Vagina (tissue), 2 donors: Measurements from ENCODE around the gene CATSPERD. TPM values are rescaled to one million over a fixed set of nuclear protein-coding genes. Genes with fewer than 3 reads are reported as not detected.
"Not testable (repeated sequence)": the region's sequence is repeated elsewhere in the genome, so short reads cannot be mapped to it uniquely, and the experiment has no call there.

ENCODE experiments used
- DNase-seq, 2 donors: peaks; one replicate each; pipeline ENCODE4 v3.0.0-alpha.2; 2017; ENCODE audit errors: extremely low spot score in 2 of 2
- H3K27ac ChIP-seq: fragments of 200-600 bp; sonication (generic); one replicate; pipeline ENCODE4 v1.5.1; 2019
- H3K27me3 ChIP-seq: fragments of 200-600 bp; sonication (generic); one replicate; pipeline ENCODE4 v1.5.1; 2019
- H3K36me3 ChIP-seq, 2 donors: fragments of 200-600 bp; sonication (generic); one replicate each; pipeline ENCODE4 v1.5.1; 2017 to 2019
- H3K4me1 ChIP-seq: fragments of 200-600 bp; sonication (generic); one replicate; pipeline ENCODE4 v1.5.1; 2019
- H3K4me3 ChIP-seq, 2 donors: fragments of 200-600 bp; sonication (generic); 1 replicate in 1 of 2; 2 replicates in 1 of 2; pipeline ENCODE4 v1.5.1; 2016 to 2019
- H3K9me3 ChIP-seq: fragments of 200-600 bp; sonication (generic); one replicate; pipeline ENCODE4 v1.5.1; 2019
- CTCF ChIP-seq, 3 experiments: fragments of 450-650 bp in 2 of 3; fragments of 200-600 bp in 1 of 3; sonication (generic) in 1 of 3; IDR thresholded peaks; one replicate each; pipeline ENCODE4 v1.5.1; 2017 to 2019; ENCODE audit warnings: antibody characterized with exemption in 3 of 3, mild to moderate bottlenecking in 2 of 3, moderate library complexity in 2 of 3
- POLR2A ChIP-seq, 2 donors: fragments of 450-650 bp; IDR thresholded peaks; one replicate each; pipeline ENCODE4 v1.6.1; 2017; ENCODE audit warnings: antibody characterized with exemption in 2 of 2, mild to moderate bottlenecking in 2 of 2, moderate library complexity in 2 of 2
- POLR2AphosphoS5 ChIP-seq, 2 donors: sonication (generic); formaldehyde crosslinking; IDR thresholded peaks; one replicate each; pipeline ENCODE4 v1.9.0; 2017; ENCODE audit warnings: antibody characterized with exemption in 2 of 2, mild to moderate bottlenecking in 2 of 2, low read depth in 1 of 2; ENCODE audit not compliant: insufficient read depth in 1 of 2
- intact Hi-C: fragments of 100-400 bp; cut with DNase I; formaldehyde crosslinking; loops from one replicate; pipeline ENCODE4 v1.15.1; 2023
- total RNA-seq: library from RNA; depleted of rRNA; stranded (reverse); fragments of >200 nt; gene quantifications from one replicate; pipeline ENCODE4 v1.2.3, GENCODE V29; 2016

Gene CATSPERD
- total RNA-seq, 1 donor from 2014 or later, result not detected

DNA sequence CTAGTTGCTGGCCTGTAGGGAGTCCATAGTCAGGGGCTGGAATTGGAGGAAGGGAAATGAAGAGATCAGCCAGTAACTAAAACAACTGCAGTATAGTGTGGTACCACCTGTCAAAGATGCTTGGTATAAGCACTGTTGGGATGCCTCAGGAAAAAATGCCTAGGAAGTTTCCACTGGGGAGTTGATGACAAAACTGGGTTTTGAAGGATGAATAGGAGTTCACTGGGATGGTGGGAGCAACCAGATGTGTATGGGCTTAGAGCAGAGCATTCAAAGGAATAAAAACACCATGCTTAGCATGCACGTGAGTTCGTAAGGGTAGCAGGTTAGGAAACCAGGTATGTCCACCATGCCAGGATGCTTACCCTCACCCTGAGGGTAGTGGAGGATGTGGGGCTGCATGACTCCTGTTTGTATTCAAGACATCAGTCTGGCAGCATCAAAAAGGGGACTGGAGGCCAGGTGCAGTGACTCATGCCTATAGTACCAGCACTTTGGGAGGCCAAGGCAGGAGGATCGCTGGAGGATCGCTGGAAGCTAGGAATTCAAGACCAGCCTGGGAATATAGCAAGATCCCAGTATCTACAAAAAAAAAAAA, 7.1 kb downstream of the CATSPERD start:
- H3K27me3 ChIP-seq, result no peaks in the 10 kb centered on the region
- H3K36me3 ChIP-seq, result no peaks in the 10 kb centered on the region
- H3K4me3 ChIP-seq, result no peak overlapping the region
- TF ChIP-seq POLR2AphosphoS5 (IDR thresholded peaks at IDR 0.05; ENCODE audit: insufficient read depth in 1 of 2, low read depth in 1 of 2), result no peak
- no peak for TF ChIP-seq POLR2A (IDR thresholded peaks at IDR 0.05)
- no peak for TF ChIP-seq CTCF (IDR thresholded peaks at IDR 0.05)
- no peaks in the 10 kb centered on the region for H3K9me3 ChIP-seq
- H3K4me1 ChIP-seq, result no peaks in the 10 kb centered on the region
- intact Hi-C loops, result no loop called here
- DNase-seq, result no peak
- no peak overlapping the region for H3K27ac ChIP-seq

DNA sequence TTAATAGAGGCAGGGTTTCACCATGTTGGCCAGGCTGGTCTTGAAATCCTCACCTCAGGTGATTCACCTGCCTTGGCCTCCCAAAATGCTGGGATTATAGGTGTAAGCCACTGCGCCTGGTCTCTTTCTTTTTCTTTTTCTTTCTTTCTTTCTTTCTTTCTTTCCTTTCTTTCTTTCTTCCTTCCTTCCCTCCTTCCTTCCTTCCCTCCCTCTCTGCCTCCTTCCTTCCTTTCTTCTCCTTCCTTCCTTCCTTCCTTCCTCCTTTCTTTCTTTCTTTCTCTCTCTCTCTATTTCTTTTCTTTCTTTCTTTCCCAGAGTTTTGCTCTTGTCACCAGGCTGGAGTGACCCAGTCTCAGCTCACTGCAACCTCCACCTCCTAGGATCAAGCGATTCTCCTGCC, 12.7 kb downstream of the CATSPERD start:
- H3K27me3 ChIP-seq, DNase-seq, H3K4me1 ChIP-seq, intact Hi-C loops, H3K9me3 ChIP-seq, H3K36me3 ChIP-seq, H3K27ac ChIP-seq, H3K4me3 ChIP-seq: not testable (repeated sequence)

DNA sequence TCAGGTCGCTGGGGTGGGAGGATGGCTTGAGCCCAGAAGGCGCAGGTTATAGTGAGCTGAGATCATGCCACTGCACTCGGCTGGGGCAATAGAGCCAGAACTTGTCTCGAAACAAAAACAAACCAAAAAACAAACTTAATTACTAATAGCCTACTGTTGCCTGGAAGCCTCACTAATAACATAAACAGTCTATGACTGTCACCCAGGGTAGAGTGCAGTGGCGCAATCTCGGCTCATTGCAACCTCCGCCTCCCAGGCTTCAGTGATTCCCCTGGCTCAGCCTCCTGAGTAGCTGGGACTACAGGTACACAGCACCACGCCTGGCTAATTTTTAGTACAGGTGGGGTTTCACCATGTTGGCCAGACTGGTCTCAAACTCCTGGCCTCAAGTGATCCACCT, 18.0 kb downstream of the CATSPERD start:
- H3K36me3 ChIP-seq, result no peaks in the 10 kb centered on the region
- no peaks in the 10 kb centered on the region for H3K27me3 ChIP-seq
- H3K4me1 ChIP-seq, result no peaks in the 10 kb centered on the region
- no peak overlapping the region for H3K4me3 ChIP-seq
- intact Hi-C loops, result no loop called here
- no peak overlapping the region for H3K27ac ChIP-seq
- no peak for TF ChIP-seq CTCF (IDR thresholded peaks at IDR 0.05)
- TF ChIP-seq POLR2A (IDR thresholded peaks at IDR 0.05), result no peak
- TF ChIP-seq POLR2AphosphoS5 (IDR thresholded peaks at IDR 0.05; ENCODE audit: insufficient read depth in 1 of 2, low read depth in 1 of 2), result no peak
- H3K9me3 ChIP-seq, result no peaks in the 10 kb centered on the region
- no peak for DNase-seq

GRCh38 chr19:5742051-5742450, 21.6 kb downstream of the CATSPERD start:
- Histone ChIP-seq H3K4me3 (no peak overlapping the region), H3K27ac (no peak overlapping the region), H3K4me1 (no peaks in the 10 kb centered on the region), H3K36me3 (no peaks in the 10 kb centered on the region), H3K27me3 (no peaks in the 10 kb centered on the region), H3K9me3 (no peaks in the 10 kb centered on the region)
- TF ChIP-seq POLR2A (IDR thresholded peaks at IDR 0.05) (no peak), CTCF (IDR thresholded peaks at IDR 0.05) (no peak), POLR2AphosphoS5 (IDR thresholded peaks at IDR 0.05; ENCODE audit: insufficient read depth in 1 of 2, low read depth in 1 of 2) (no peak)
- intact Hi-C loops, result no loop called here
- no peak for DNase-seq

DNA sequence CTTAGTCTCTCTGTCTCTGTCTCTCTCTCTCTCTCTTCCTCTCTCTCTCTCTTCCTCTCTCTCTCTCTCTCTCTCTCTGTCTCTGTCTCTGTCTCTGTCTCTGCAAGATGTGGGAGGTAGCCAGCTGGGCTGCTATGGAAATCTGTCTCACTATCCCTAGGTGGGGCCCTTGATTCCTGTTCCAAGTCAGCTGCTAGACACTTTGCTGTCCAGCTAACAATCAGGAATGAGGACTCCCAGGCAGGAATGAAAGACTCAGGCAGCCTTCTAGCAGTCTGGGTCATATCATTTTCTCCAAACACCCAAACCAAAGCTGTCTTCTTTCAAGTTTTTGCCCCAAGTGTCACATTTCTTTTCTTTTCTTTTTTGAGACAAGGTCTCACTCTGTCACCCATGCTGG, 23.2 kb downstream of the CATSPERD start:
- Histone ChIP-seq H3K9me3 (no peaks in the 10 kb centered on the region), H3K36me3 (no peaks in the 10 kb centered on the region), H3K4me1 (no peaks in the 10 kb centered on the region), H3K27me3 (no peaks in the 10 kb centered on the region), H3K4me3 (no peak overlapping the region), H3K27ac (no peak overlapping the region)
- TF ChIP-seq POLR2AphosphoS5 (IDR thresholded peaks at IDR 0.05; ENCODE audit: insufficient read depth in 1 of 2, low read depth in 1 of 2), result no peak
- no peak for TF ChIP-seq CTCF (IDR thresholded peaks at IDR 0.05)
- no peak for TF ChIP-seq POLR2A (IDR thresholded peaks at IDR 0.05)
- no peak for DNase-seq
- intact Hi-C loops, result no loop called here

DNA sequence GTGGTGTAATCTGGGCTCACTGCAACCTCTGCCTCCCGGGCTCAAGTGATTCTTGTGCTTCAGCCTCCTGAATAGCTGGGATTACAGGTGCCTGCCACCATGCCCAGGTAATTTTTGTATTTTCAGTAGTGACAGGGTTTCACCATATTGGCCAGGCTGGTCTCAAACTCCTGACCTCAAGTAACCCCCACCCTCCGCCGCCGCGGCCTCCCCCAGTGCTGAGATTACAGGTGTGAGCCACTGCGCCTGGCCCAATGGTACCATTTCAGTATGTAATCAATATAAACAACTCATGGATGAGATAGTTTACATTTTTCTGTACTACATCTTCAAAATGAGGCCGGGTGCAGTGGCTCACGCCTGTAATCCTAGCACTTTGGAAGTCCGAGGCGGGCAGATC, 24.6 kb downstream of the CATSPERD start:
- not testable (repeated sequence) for H3K27me3 ChIP-seq, H3K4me1 ChIP-seq

GRCh38 chr19:5748920-5749319, 28.5 kb downstream of the CATSPERD start:
- H3K27ac ChIP-seq, DNase-seq, H3K9me3 ChIP-seq, intact Hi-C loops, H3K27me3 ChIP-seq, H3K36me3 ChIP-seq, H3K4me3 ChIP-seq, H3K4me1 ChIP-seq: not testable (repeated sequence)

More for the DNA sequence above, 24.6 kb downstream of the CATSPERD start:
- H3K36me3 ChIP-seq, H3K9me3 ChIP-seq, intact Hi-C loops, H3K27ac ChIP-seq, DNase-seq, H3K4me3 ChIP-seq: not testable (repeated sequence)
